CD14-positive monocyte (primary cell): ENCODE data around the gene ASCC3. TPM values are rescaled to one million over a fixed set of nuclear protein-coding genes. Genes with fewer than 3 reads are reported as not detected.
"Not testable (repeated sequence)": the region's sequence is repeated elsewhere in the genome, so short reads cannot be mapped to it uniquely, and the experiment has no call there.

Experiments
- DNase-seq, 3 donors: peaks; one replicate each; pipeline ENCODE4 v3.0.0-alpha.2; 2011 to 2022
- H2AFZ ChIP-seq: 2 replicates; pipeline ENCODE4 v1.6.0; 2012; ENCODE audit warnings: mild to moderate bottlenecking, low read depth, low read length, inconsistent platforms; ENCODE audit not compliant: insufficient read depth, poor library complexity, severe bottlenecking
- H3K27ac ChIP-seq, 2 donors: 1 replicate in 1 of 2; 2 replicates in 1 of 2; pipeline ENCODE4 v1.5.1; 2012 to 2013; ENCODE audit warnings: low read length in 2 of 2, control low read depth in 1 of 2, inconsistent platforms in 1 of 2, low read depth in 1 of 2, mild to moderate bottlenecking in 1 of 2
- H3K27me3 ChIP-seq, 2 donors: one replicate each; pipeline versions ENCODE4 v1.6.0 to v1.6.1; 2011 to 2013; ENCODE audit warnings: low read length in 2 of 2; ENCODE audit not compliant: control insufficient read depth in 2 of 2, insufficient read depth in 2 of 2
- H3K36me3 ChIP-seq, 2 donors: replicated peaks in 1 of 2; 1 replicate in 1 of 2; 2 replicates in 1 of 2; pipeline versions ENCODE4 v1.5.1 to v1.6.1; 2012 to 2013; ENCODE audit warnings: low read length in 2 of 2, control low read depth in 1 of 2, inconsistent platforms in 1 of 2, mild to moderate bottlenecking in 1 of 2; ENCODE audit not compliant: insufficient read depth in 2 of 2, control insufficient read depth in 1 of 2
- H3K4me1 ChIP-seq, 2 donors: 1 replicate in 1 of 2; 2 replicates in 1 of 2; pipeline versions ENCODE4 v1.5.1 to v1.6.1; 2012 to 2013; ENCODE audit warnings: low read length in 2 of 2, control low read depth in 1 of 2, inconsistent platforms in 1 of 2, mild to moderate bottlenecking in 1 of 2, moderate library complexity in 1 of 2; ENCODE audit not compliant: insufficient read depth in 2 of 2, control insufficient read depth in 1 of 2
- H3K4me2 ChIP-seq: replicated peaks from 2 replicates; pipeline ENCODE3; 2012; ENCODE audit warnings: low read length, moderate library complexity, mild to moderate bottlenecking; ENCODE audit not compliant: poor library complexity, severe bottlenecking; ENCODE audit errors: extremely low read depth
- H3K4me3 ChIP-seq, 3 experiments: fragments of 200-600 bp in 1 of 3; sonication (generic) in 1 of 3; replicated peaks in 1 of 3; 1 replicate in 2 of 3; 2 replicates in 1 of 3; pipeline ENCODE4 v1.5.1; 2011 to 2013; ENCODE audit warnings: low read length in 3 of 3, mild to moderate bottlenecking in 3 of 3, control low read depth in 2 of 3, low read depth in 2 of 3, inconsistent platforms in 1 of 3, moderate library complexity in 1 of 3
- H3K79me2 ChIP-seq: 2 replicates; pipeline ENCODE4 v1.6.0; 2012; ENCODE audit warnings: mild to moderate bottlenecking, control low read depth, inconsistent platforms, low read length, moderate library complexity; ENCODE audit not compliant: insufficient read depth
- H3K9ac ChIP-seq: 2 replicates; pipeline ENCODE4 v1.6.0; 2017; ENCODE audit warnings: low read length, mild to moderate bottlenecking; ENCODE audit not compliant: insufficient read depth, poor library complexity, severe bottlenecking
- H3K9me3 ChIP-seq, 2 donors: replicated peaks in 1 of 2; 1 replicate in 1 of 2; 2 replicates in 1 of 2; pipeline versions ENCODE4 v1.5.1 to v1.6.1; 2012 to 2013; ENCODE audit warnings: low read length in 2 of 2, control low read depth in 1 of 2; ENCODE audit not compliant: control insufficient read depth in 1 of 2, insufficient read depth in 1 of 2
- H4K20me1 ChIP-seq: 2 replicates; pipeline ENCODE4 v1.6.0; 2012; ENCODE audit warnings: mild to moderate bottlenecking, low read length, control low read depth, moderate library complexity; ENCODE audit not compliant: insufficient read depth
- H3K27ac Mint-ChIP-seq, 7 donors: one replicate each; pipeline ENCODE4 v1.8.0; 2020; ENCODE audit warnings: mild to moderate bottlenecking in 7 of 7, mixed read lengths in 7 of 7, moderate library complexity in 6 of 7, inconsistent platforms in 2 of 7
- H3K27me3 Mint-ChIP-seq, 3 donors: one replicate each; pipeline ENCODE4 v1.8.0; 2021 to 2022; ENCODE audit warnings: low read depth in 3 of 3, mild to moderate bottlenecking in 3 of 3, mixed read lengths in 3 of 3, moderate library complexity in 3 of 3, inconsistent platforms in 1 of 3
- H3K36me3 Mint-ChIP-seq, 2 donors: one replicate each; pipeline ENCODE4 v1.8.0; 2020; ENCODE audit warnings: mixed read lengths in 2 of 2, inconsistent platforms in 1 of 2, mild to moderate bottlenecking in 1 of 2
- H3K4me1 Mint-ChIP-seq: one replicate; pipeline ENCODE4 v1.8.0; 2020; ENCODE audit warnings: mild to moderate bottlenecking, mixed read lengths
- H3K4me3 Mint-ChIP-seq, 2 donors: one replicate each; pipeline ENCODE4 v1.8.0; 2020; ENCODE audit warnings: mild to moderate bottlenecking in 2 of 2, mixed read lengths in 2 of 2, moderate library complexity in 1 of 2
- H3K9me3 Mint-ChIP-seq, 7 donors: one replicate each; pipeline ENCODE4 v1.8.0; 2020 to 2022; ENCODE audit warnings: mixed read lengths in 7 of 7, mild to moderate bottlenecking in 6 of 7, moderate library complexity in 6 of 7, inconsistent platforms in 2 of 7
- WGBS: methylation state at CpG from one replicate; pipeline ENCODE4 v1.1.5; 2013; ENCODE audit warnings: missing lambda C conversion rate; ENCODE audit not compliant: insufficient coverage; 5-methylcytosine and 5-hydroxymethylcytosine counted together
- intact Hi-C, 2 donors: fragments of 100-400 bp; cut with micrococcal nuclease; formaldehyde crosslinking; loops; one replicate each; pipeline versions ENCODE4 v1.15.0 to v1.15.1; 2023
- polyA plus RNA-seq, 3 donors: library from polyadenylated mRNA; depleted of rRNA in 1 of 3; unstranded in 2 of 3; stranded (reverse) in 1 of 3; fragments of 300-500 nt in 2 of 3; fragments of >200 nt in 1 of 3; fragmentation: Illumina TruSeq in 2 of 3; gene quantifications; 1 replicate in 2 of 3; 2 replicates in 1 of 3; pipeline ENCODE4 v1.2.3, GENCODE V29; 2012 to 2021
- TF ChIP-seq, protein P1 (sequence below): fragments of 200-600 bp; IDR thresholded peaks from one replicate; pipeline ENCODE4 v1.8.0; 2022; ENCODE audit warnings: antibody characterized with exemption, mild to moderate bottlenecking

ASCC3 gene
- polyA plus RNA-seq, 3 donors, result 6.4 to 12.9 (median 10.6) TPM

DNA sequence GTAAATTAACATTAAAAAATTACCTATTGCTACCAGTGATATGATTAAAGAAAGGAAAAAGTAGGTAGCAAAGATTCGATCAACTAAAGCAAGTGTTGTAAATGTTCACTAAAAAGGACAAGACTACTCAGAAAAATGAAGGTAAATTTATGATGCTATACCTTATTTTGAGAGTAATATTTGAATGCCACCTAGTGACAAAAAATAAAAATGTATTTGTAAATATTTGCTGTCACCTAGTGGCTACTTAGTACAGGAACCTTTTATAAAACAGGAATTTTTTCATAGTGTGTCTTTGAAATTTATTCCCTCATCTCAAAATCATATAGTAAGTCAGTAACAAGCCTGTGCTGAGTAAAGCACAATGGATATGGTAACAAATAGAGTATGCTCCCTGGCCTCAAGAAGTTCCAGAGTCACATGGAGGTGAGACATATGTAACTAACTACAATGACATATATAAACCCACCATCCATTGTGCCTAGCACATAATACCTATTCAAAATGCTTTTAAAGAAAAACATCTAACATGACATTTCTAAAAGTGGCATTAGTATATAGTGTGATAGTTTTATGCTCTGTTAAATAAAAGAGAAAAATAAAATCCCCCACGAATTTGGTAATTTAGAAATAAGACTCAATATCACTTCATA lies 223.3 kb downstream of the ASCC3 start:
- TF ChIP-seq, protein P1, sequence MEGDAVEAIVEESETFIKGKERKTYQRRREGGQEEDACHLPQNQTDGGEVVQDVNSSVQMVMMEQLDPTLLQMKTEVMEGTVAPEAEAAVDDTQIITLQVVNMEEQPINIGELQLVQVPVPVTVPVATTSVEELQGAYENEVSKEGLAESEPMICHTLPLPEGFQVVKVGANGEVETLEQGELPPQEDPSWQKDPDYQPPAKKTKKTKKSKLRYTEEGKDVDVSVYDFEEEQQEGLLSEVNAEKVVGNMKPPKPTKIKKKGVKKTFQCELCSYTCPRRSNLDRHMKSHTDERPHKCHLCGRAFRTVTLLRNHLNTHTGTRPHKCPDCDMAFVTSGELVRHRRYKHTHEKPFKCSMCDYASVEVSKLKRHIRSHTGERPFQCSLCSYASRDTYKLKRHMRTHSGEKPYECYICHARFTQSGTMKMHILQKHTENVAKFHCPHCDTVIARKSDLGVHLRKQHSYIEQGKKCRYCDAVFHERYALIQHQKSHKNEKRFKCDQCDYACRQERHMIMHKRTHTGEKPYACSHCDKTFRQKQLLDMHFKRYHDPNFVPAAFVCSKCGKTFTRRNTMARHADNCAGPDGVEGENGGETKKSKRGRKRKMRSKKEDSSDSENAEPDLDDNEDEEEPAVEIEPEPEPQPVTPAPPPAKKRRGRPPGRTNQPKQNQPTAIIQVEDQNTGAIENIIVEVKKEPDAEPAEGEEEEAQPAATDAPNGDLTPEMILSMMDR, result peak; percentile 29
- Histone ChIP-seq H3K27me3 (no peaks in the 10 kb centered on the region), H3K4me2 (no peak overlapping the region), H3K4me3 (no peak overlapping the region), H4K20me1 (no peaks in the 10 kb centered on the region), H3K79me2 (no peaks in the 10 kb centered on the region), H3K9me3 (no peaks in the 10 kb centered on the region), H3K27ac (no peak overlapping the region), H3K4me1 (no peaks in the 10 kb centered on the region), H2AFZ (no peak overlapping the region), H3K36me3 (peaks cover 5 to 12% of the 10 kb centered on the region in 2 donors), H3K9ac (no peak overlapping the region)
- H3K4me3 Mint-ChIP-seq, result no peak overlapping the region
- H3K27me3 Mint-ChIP-seq, result no peaks in the 10 kb centered on the region
- no peaks in the 10 kb centered on the region for H3K4me1 Mint-ChIP-seq
- H3K36me3 Mint-ChIP-seq, result peaks cover 12 to 18% of the 10 kb centered on the region in 2 donors
- no peak for DNase-seq
- no CpG with 5 or more reads among the region's 2 CpGs for WGBS
- H3K9me3 Mint-ChIP-seq, result no peaks in the 10 kb centered on the region
- intact Hi-C loops, result no loop called here
- H3K27ac Mint-ChIP-seq, result no peak overlapping the region

DNA sequence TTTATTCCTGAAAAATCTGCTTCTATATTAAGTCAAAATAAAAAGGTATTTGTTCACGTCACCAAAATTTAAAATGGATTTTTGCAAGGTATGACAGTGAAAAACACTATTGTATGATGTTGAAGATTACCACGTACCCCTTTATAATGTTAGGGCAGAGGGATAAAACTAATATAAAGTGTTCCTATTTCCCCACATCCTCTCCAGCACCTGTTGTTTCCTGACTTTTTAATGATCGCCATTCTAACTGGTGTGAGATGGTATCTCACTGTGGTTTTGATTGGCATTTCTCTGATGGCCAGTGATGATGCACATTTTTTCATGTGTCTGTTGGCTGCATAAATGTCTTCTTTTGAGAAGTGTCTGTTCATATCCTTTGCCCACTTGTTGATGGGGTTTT lies 240.0 kb downstream of the ASCC3 start:
- H3K9me3 Mint-ChIP-seq, H3K79me2 ChIP-seq, H3K9me3 ChIP-seq, H3K4me1 ChIP-seq, H3K4me2 ChIP-seq, H3K27me3 Mint-ChIP-seq, H3K4me3 ChIP-seq, H2AFZ ChIP-seq, H3K27ac Mint-ChIP-seq, intact Hi-C loops, DNase-seq, H3K27ac ChIP-seq, H3K9ac ChIP-seq, H4K20me1 ChIP-seq, H3K27me3 ChIP-seq, H3K4me3 Mint-ChIP-seq, H3K4me1 Mint-ChIP-seq: not testable (repeated sequence)
- no CpG with 5 or more reads among the region's 3 CpGs for WGBS
- H3K36me3 ChIP-seq, result peaks cover 21 to 42% of the 10 kb centered on the region in 2 donors
- H3K36me3 Mint-ChIP-seq, result peaks cover 47 to 50% of the 10 kb centered on the region in 2 donors
